H1 (cell line): Measurements from ENCODE around the gene PARP16. TPM values are rescaled to one million over a fixed set of nuclear protein-coding genes. Genes with fewer than 3 reads are reported as not detected.
A peak's percentile ranks its signal among the peaks of the same experiment; 100 is the strongest.

ENCODE experiments used
- CTCF ChIA-PET: fragments of 300-600 bp; sonication (Branson Sonifier 250); formaldehyde crosslinking; loops from one replicate; lab custom pipeline; 2021; ENCODE audit not compliant: partially characterized antibody; lab: Charles Lee
- POLR2A ChIA-PET: fragments of 300-600 bp; sonication (Branson Sonifier 250); formaldehyde crosslinking; loops from one replicate; lab custom pipeline; 2021; ENCODE audit warnings: inconsistent platforms; ENCODE audit not compliant: partially characterized antibody; lab: Charles Lee
- DNase-seq, 2 experiments: peaks; one replicate each; pipeline versions ENCODE4 v3.0.0 to v3.0.0-alpha.2; 2010 to 2022; ENCODE audit warnings: low spot score in 2 of 2, low read depth in 1 of 2, mixed read lengths in 1 of 2
- FAIRE-seq: peaks from 2 replicates; lab custom pipeline; 2011; peaks lifted over from hg19 to GRCh38; lab: Jason Lieb, UNC
- H2AFZ ChIP-seq: 2 replicates; pipeline ENCODE4 v1.8.1; 2012; ENCODE audit warnings: low read length, inconsistent platforms
- H2AK5ac ChIP-seq: 2 replicates; pipeline ENCODE4 v1.6.1; 2013; ENCODE audit warnings: low read depth, low read length
- H2BK120ac ChIP-seq: replicated peaks from 2 replicates; pipeline ENCODE3; 2013; ENCODE audit warnings: low read depth, low read length, inconsistent platforms
- H2BK12ac ChIP-seq: 2 replicates; pipeline ENCODE4 v1.6.1; 2013; ENCODE audit warnings: low read depth, low read length
- H2BK15ac ChIP-seq: 2 replicates; pipeline ENCODE4 v1.6.1; 2013; ENCODE audit warnings: low read length
- H2BK20ac ChIP-seq: 2 replicates; pipeline ENCODE4 v1.6.1; 2013; ENCODE audit warnings: low read length
- H2BK5ac ChIP-seq: 2 replicates; pipeline ENCODE4 v1.6.1; 2013; ENCODE audit warnings: low read depth, low read length
- H3K14ac ChIP-seq: 2 replicates; pipeline ENCODE4 v1.6.1; 2013; ENCODE audit warnings: inconsistent platforms; ENCODE audit not compliant: insufficient read length
- H3K18ac ChIP-seq: 2 replicates; pipeline ENCODE4 v1.6.1; 2013; ENCODE audit warnings: low read length; ENCODE audit errors: extremely low read depth
- H3K23ac ChIP-seq: 2 replicates; pipeline ENCODE4 v1.6.1; 2013; ENCODE audit warnings: inconsistent platforms; ENCODE audit not compliant: insufficient read length
- H3K23me2 ChIP-seq: 2 replicates; pipeline ENCODE4 v1.6.1; 2013; ENCODE audit warnings: low read depth, low read length
- H3K27ac ChIP-seq: 2 replicates; pipeline ENCODE4 v1.6.1; 2011; ENCODE audit warnings: low read depth, low read length, inconsistent platforms
- H3K27me3 ChIP-seq, 4 experiments: replicated peaks in 1 of 4; 1 replicate in 1 of 4; 2 replicates in 3 of 4; pipeline versions ENCODE4 v1.6.1 to v1.8.1; 2011 to 2013; ENCODE audit warnings: low read length in 3 of 4, mild to moderate bottlenecking in 3 of 4, inconsistent platforms in 2 of 4, mixed read lengths in 2 of 4, moderate library complexity in 1 of 4; ENCODE audit not compliant: control insufficient read depth in 3 of 4, insufficient read depth in 3 of 4; ENCODE audit errors: extremely low read depth in 1 of 4
- H3K36me3 ChIP-seq, 4 experiments: 2 replicates each; pipeline versions ENCODE4 v1.6.1 to v1.8.1; 2011 to 2013; ENCODE audit warnings: mild to moderate bottlenecking in 4 of 4, low read length in 3 of 4, moderate library complexity in 2 of 4, control low read depth in 1 of 4, inconsistent platforms in 1 of 4; ENCODE audit not compliant: insufficient read depth in 4 of 4, control insufficient read depth in 2 of 4
- H3K4ac ChIP-seq: replicated peaks from 2 replicates; pipeline ENCODE3; 2013; ENCODE audit warnings: low read length, low read depth, mixed read lengths, inconsistent platforms; ENCODE audit not compliant: insufficient read length
- H3K4me1 ChIP-seq, 4 experiments: replicated peaks in 1 of 4; 1 replicate in 1 of 4; 2 replicates in 3 of 4; pipeline versions ENCODE4 v1.6.1 to v1.8.1; 2011 to 2013; ENCODE audit warnings: low read length in 3 of 4, inconsistent platforms in 2 of 4, mixed read lengths in 1 of 4; ENCODE audit not compliant: insufficient read depth in 4 of 4, control insufficient read depth in 3 of 4
- H3K4me2 ChIP-seq, 2 experiments: 2 replicates each; pipeline versions ENCODE4 v1.6.1 to v1.8.1; 2011 to 2013; ENCODE audit warnings: low read depth in 2 of 2, low read length in 2 of 2, control low read depth in 1 of 2, inconsistent platforms in 1 of 2, mild to moderate bottlenecking in 1 of 2; ENCODE audit not compliant: insufficient read depth in 1 of 2
- H3K4me3 ChIP-seq, 4 experiments: fragments of 200-600, 300-600 bp in 1 of 4; sonication (generic), shearing (Covaris generic), sonication (Bioruptor Twin) in 1 of 4; 2 replicates each; pipeline versions ENCODE4 v1.5.1 to v1.8.1; 2011 to 2016; ENCODE audit warnings: low read length in 4 of 4, low read depth in 3 of 4, control low read depth in 2 of 4, inconsistent platforms in 2 of 4, mild to moderate bottlenecking in 2 of 4, mixed read lengths in 1 of 4, moderate library complexity in 1 of 4; ENCODE audit not compliant: insufficient read depth in 2 of 4; ENCODE audit errors: extremely low read depth in 1 of 4
- H3K56ac ChIP-seq: replicated peaks from 2 replicates; pipeline ENCODE3; 2013; ENCODE audit warnings: low read depth, mild to moderate bottlenecking, mixed read lengths, low read length, inconsistent platforms; ENCODE audit not compliant: insufficient read length
- H3K79me1 ChIP-seq: 2 replicates; pipeline ENCODE4 v1.6.1; 2013; ENCODE audit warnings: low read depth, low read length, control low read depth
- H3K79me2 ChIP-seq, 2 experiments: 2 replicates each; pipeline versions ENCODE4 v1.6.1 to v1.8.1; 2012 to 2013; ENCODE audit warnings: low read length in 2 of 2, mild to moderate bottlenecking in 2 of 2, inconsistent platforms in 1 of 2; ENCODE audit not compliant: insufficient read depth in 2 of 2, control insufficient read depth in 1 of 2
- H3K9ac ChIP-seq, 4 experiments: replicated peaks in 1 of 4; 1 replicate in 1 of 4; 2 replicates in 3 of 4; pipeline versions ENCODE4 v1.6.1 to v1.8.1; 2011 to 2013; ENCODE audit warnings: low read depth in 3 of 4, low read length in 3 of 4, control low read depth in 2 of 4, mild to moderate bottlenecking in 2 of 4, moderate library complexity in 2 of 4, inconsistent platforms in 1 of 4; ENCODE audit errors: extremely low read depth in 1 of 4
- H3K9me3 ChIP-seq, 2 experiments: 2 replicates each; pipeline versions ENCODE4 v1.6.1 to v1.8.1; 2012 to 2013; ENCODE audit warnings: mild to moderate bottlenecking in 2 of 2, moderate library complexity in 2 of 2, control low read depth in 1 of 2, inconsistent platforms in 1 of 2, low read depth in 1 of 2, low read length in 1 of 2, mixed read lengths in 1 of 2; ENCODE audit not compliant: insufficient read depth in 2 of 2
- H4K20me1 ChIP-seq, 2 experiments: replicated peaks in 1 of 2; 2 replicates each; pipeline versions ENCODE3 to v1.8.1; 2011 to 2013; ENCODE audit warnings: inconsistent platforms in 2 of 2, low read length in 2 of 2, mild to moderate bottlenecking in 1 of 2; ENCODE audit not compliant: insufficient read depth in 2 of 2, control insufficient read depth in 1 of 2
- H4K5ac ChIP-seq: 2 replicates; pipeline ENCODE4 v1.6.1; 2013; ENCODE audit warnings: low read length, low read depth, mixed read lengths, inconsistent platforms; ENCODE audit not compliant: insufficient read length
- H4K8ac ChIP-seq: 2 replicates; pipeline ENCODE4 v1.8.0; 2013; ENCODE audit warnings: mild to moderate bottlenecking, moderate library complexity, low read length, inconsistent platforms; ENCODE audit not compliant: insufficient read depth; ENCODE audit errors: extremely low read depth
- H4K91ac ChIP-seq: replicated peaks from 2 replicates; pipeline ENCODE3; 2013; ENCODE audit warnings: low read length, mixed read lengths, inconsistent platforms; ENCODE audit not compliant: insufficient read length
- E2F6 ChIP-seq: IDR thresholded peaks from 2 replicates; pipeline ENCODE4 v1.6.1; 2012; ENCODE audit warnings: inconsistent platforms
- WGBS, 2 experiments: shearing (Covaris generic) in 1 of 2; methylation state at CpG; one replicate each; pipeline versions ENCODE4 v1.1.6 to v1.1.7; 2013 to 2015; ENCODE audit warnings: low lambda C conversion rate in 2 of 2, mixed read lengths in 2 of 2, inconsistent platforms in 1 of 2, low coverage in 1 of 2, missing lambda C conversion rate in 1 of 2; ENCODE audit not compliant: insufficient replicate concordance in 2 of 2, insufficient coverage in 1 of 2, insufficient read length in 1 of 2; ENCODE audit errors: extremely low coverage in 1 of 2, missing lambda C conversion rate in 1 of 2; 5-methylcytosine and 5-hydroxymethylcytosine counted together
- polyA plus RNA-seq, 7 experiments: library from polyadenylated mRNA; depleted of rRNA in 3 of 7; stranded (reverse) in 5 of 7; unstranded in 2 of 7; fragments of >200 nt in 5 of 7; fragments of 200-250 nt in 2 of 7; gene quantifications; 1 replicate in 5 of 7; 2 replicates in 1 of 7; 4 replicates in 1 of 7; pipeline versions ENCODE4 v1.2.1 to v1.2.3, GENCODE V29; 2011 to 2013; ENCODE audit warnings: missing spikeins in 2 of 7, mixed read lengths in 2 of 7
- total RNA-seq: library from RNA; stranded (reverse); fragmentation: NEBNext Ultra II Directional; extraction: Animal tissue kit (Norgen Biotek cat#: 25700); gene quantifications from 2 replicates; pipeline ENCODE4 v1.2.1, GENCODE V29; 2021

The PARP16 gene
- total and polyA plus RNA-seq, 2 of the 8 experiments (the other 6 are each of a cell fraction or from before 2014, with no cell fraction given), result 3.7 to 5.0 TPM

- H3K9ac ChIP-seq, result no peak overlapping the region
- H2BK12ac ChIP-seq, result no peak overlapping the region
- CTCF ChIA-PET, result interaction anchor here (4.3 to 4.8 kb wide), 2 partner anchors 13 to 53 kb away, joined by 32 to 42 read pairs; no protein-coding TSS in a partner anchor
Observed at GRCh38 chr15:65332391-65333147, 45.9 kb upstream of the PARP16 start.

More at GRCh38 chr15:65332391-65333147, 45.9 kb upstream of the PARP16 start:
- Histone ChIP-seq H3K14ac (no peak overlapping the region), H2AK5ac (peak overlapping the region; percentile 54; the same call in 1 of the 2 replicates), H2BK20ac (no peak overlapping the region), H2BK120ac (no peak overlapping the region), H3K4me1 (peaks cover 15 to 36% (median 26%) of the 10 kb centered on the region in 4 experiments), H4K20me1 (peaks cover 4 to 7% of the 10 kb centered on the region in 2 experiments), H2BK5ac (no peak overlapping the region), H2BK15ac (no peak overlapping the region), H3K4ac (no peak overlapping the region), H2AFZ (no peak overlapping the region), H4K5ac (no peak overlapping the region), H3K4me3 (no peak overlapping the region), H3K79me1 (peaks cover 2% of the 10 kb centered on the region), H3K23ac (no peak overlapping the region), H4K91ac (no peak overlapping the region), H3K79me2 (no peaks in the 10 kb centered on the region), H3K36me3 (peaks cover 3 to 8% (median 6%) of the 10 kb centered on the region in 4 experiments; a peak in 5 of 8 replicates), H3K4me2 (no peak overlapping the region), H3K23me2 (no peaks in the 10 kb centered on the region), H3K9me3 (no peaks in the 10 kb centered on the region), H3K18ac (no peak overlapping the region), H3K27me3 (no peaks in the 10 kb centered on the region), H4K8ac (no peak overlapping the region), H3K56ac (no peak overlapping the region), H3K27ac (no peak overlapping the region)
- 90% methylated on average over 29 of the region's 31 CpGs; no CpG with 5 or more reads in 1 of the 2 experiments for WGBS, 2 experiments
- POLR2A ChIA-PET, result interaction anchor here (1.4 to 4.3 kb wide), 2 partner anchors 11 to 36 kb away, joined by 3 to 20 read pairs; no protein-coding TSS in a partner anchor
- no peak for FAIRE-seq
- DNase-seq, result no peak
- no peak for TF ChIP-seq E2F6
